ENCODE data around the gene EXT2. TPM values are rescaled to one million over a fixed set of nuclear protein-coding genes. Genes with fewer than 3 reads are reported as not detected.

Gene EXT2
- total and polyA plus RNA-seq, 2 of the 13 experiments (the other 11 are each of a cell fraction or from before 2014, with no cell fraction given) = 61.5 to 68.7 TPM

DNA sequence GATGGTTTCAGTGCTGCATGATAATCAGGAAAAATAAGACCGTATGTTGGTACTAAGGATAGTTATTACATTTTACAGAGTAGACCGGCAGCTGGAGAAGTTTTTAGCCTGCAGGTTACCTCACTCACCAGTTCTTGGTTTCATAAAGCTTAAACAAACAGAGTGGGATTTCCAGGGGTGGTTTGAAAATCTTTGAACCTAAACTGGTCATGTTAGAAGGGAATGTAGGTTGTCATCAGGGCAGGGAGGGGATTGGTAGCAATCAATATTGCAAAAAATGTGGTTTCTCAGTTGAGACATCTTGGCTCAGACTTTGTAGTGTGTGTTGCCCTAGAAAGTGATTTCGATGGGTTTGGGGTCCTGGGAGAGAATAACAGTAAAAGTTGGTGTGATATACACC lies 17.5 kb downstream of the EXT2 start:
- Histone ChIP-seq H3K4me1 (ENCODE audit: insufficient read depth, low read length) (0 out of 2 replicates have a peak, but pooled peaks cover 5% of the 10 kb centered on the region), H4K20me1 (ENCODE audit: insufficient read depth, low read length) (no peaks in the 10 kb centered on the region), H3K27ac (ENCODE audit: extremely low read length, insufficient read depth, low read length) (no peak overlapping the region), H3K9ac (ENCODE audit: insufficient read depth, low read depth, low read length) (no peak overlapping the region), H3K4me3 (replicated peaks in 1 of 3; ENCODE audit: insufficient read depth in 1 of 3, low read depth in 2 of 3, low read length in 3 of 3) (no peak overlapping the region), H3K9me3 (ENCODE audit: low read length) (no peaks in the 10 kb centered on the region), H2AFZ (ENCODE audit: low read length) (no peak overlapping the region), H3K27me3 (ENCODE audit: control insufficient read depth in 1 of 2, insufficient read depth in 2 of 2, low read length in 2 of 2) (no peaks in the 10 kb centered on the region), H3K36me3 (replicated peaks in 1 of 2; ENCODE audit: control insufficient read depth in 1 of 2, insufficient read depth in 2 of 2, low read length in 2 of 2) (peaks cover 6 to 52% of the 10 kb centered on the region in 2 experiments; a peak in 4 of 5 replicates), H3K4me2 (ENCODE audit: low read depth, low read length) (no peak overlapping the region), H3K79me2 (ENCODE audit: insufficient read depth, low read length) (no peaks in the 10 kb centered on the region)
- intact Hi-C loops (cut with micrococcal nuclease; ENCODE audit: unreplicated experiment) (no loop called here), in situ Hi-C loops (cut with HindIII; ENCODE audit: extremely low pct_ligation_motif_present, low pct_unique_long_range_greater_than_20kb) (no loop called here)
- no peak for FAIRE-seq
- WGBS (ENCODE audit: low lambda C conversion rate) = 83% methylated on average over 3 of the region's 3 CpGs
- CTCF ChIA-PET (ENCODE audit: low intra/inter-chr PET ratio, low total read pairs) = no interaction called here
- no TSS peak for BruUV-seq (replicated peaks)
- TF ChIP-seq SAP130 (CRISPR knock-in tag; IDR thresholded peaks at IDR 0.05; ENCODE audit: low read depth) = no peak
- no peak for TF ChIP-seq PHF21A (CRISPR knock-in tag; IDR thresholded peaks at IDR 0.05)
- no peak for TF ChIP-seq POLR2G (IDR thresholded peaks at IDR 0.05; ENCODE audit: low read depth, low read length)
- TF ChIP-seq RXRA (CRISPR knock-in tag; IDR thresholded peaks at IDR 0.05) = no peak
- TF ChIP-seq ZSCAN31 (CRISPR knock-in tag; IDR thresholded peaks at IDR 0.05; ENCODE audit: low read depth) = no peak
- TF ChIP-seq ZNF563 (CRISPR knock-in tag; IDR thresholded peaks at IDR 0.05) = no peak
- TF ChIP-seq, protein P1, sequence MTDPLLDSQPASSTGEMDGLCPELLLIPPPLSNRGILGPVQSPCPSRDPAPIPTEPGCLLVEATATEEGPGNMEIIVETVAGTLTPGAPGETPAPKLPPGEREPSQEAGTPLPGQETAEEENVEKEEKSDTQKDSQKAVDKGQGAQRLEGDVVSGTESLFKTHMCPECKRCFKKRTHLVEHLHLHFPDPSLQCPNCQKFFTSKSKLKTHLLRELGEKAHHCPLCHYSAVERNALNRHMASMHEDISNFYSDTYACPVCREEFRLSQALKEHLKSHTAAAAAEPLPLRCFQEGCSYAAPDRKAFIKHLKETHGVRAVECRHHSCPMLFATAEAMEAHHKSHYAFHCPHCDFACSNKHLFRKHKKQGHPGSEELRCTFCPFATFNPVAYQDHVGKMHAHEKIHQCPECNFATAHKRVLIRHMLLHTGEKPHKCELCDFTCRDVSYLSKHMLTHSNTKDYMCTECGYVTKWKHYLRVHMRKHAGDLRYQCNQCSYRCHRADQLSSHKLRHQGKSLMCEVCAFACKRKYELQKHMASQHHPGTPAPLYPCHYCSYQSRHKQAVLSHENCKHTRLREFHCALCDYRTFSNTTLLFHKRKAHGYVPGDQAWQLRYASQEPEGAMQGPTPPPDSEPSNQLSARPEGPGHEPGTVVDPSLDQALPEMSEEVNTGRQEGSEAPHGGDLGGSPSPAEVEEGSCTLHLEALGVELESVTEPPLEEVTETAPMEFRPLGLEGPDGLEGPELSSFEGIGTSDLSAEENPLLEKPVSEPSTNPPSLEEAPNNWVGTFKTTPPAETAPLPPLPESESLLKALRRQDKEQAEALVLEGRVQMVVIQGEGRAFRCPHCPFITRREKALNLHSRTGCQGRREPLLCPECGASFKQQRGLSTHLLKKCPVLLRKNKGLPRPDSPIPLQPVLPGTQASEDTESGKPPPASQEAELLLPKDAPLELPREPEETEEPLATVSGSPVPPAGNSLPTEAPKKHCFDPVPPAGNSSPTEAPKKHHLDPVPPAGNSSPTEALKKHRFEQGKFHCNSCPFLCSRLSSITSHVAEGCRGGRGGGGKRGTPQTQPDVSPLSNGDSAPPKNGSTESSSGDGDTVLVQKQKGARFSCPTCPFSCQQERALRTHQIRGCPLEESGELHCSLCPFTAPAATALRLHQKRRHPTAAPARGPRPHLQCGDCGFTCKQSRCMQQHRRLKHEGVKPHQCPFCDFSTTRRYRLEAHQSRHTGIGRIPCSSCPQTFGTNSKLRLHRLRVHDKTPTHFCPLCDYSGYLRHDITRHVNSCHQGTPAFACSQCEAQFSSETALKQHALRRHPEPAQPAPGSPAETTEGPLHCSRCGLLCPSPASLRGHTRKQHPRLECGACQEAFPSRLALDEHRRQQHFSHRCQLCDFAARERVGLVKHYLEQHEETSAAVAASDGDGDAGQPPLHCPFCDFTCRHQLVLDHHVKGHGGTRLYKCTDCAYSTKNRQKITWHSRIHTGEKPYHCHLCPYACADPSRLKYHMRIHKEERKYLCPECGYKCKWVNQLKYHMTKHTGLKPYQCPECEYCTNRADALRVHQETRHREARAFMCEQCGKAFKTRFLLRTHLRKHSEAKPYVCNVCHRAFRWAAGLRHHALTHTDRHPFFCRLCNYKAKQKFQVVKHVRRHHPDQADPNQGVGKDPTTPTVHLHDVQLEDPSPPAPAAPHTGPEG (CRISPR knock-in tag; IDR thresholded peaks at IDR 0.05) = no peak
- POLR2A ChIA-PET = no interaction called here
- no peak for DNase-seq (ENCODE audit: low spot score)
- ATAC-seq = no peak
